Peyer's patch (tissue), 4 donors: Measurements from ENCODE around the gene IFFO2. TPM values are rescaled to one million over a fixed set of nuclear protein-coding genes. Genes with fewer than 3 reads are reported as not detected.
"Not testable (repeated sequence)": the region's sequence is repeated elsewhere in the genome, so short reads cannot be mapped to it uniquely, and the experiment has no call there.

Experiments
- DNase-seq, 3 donors: peaks; one replicate each; pipeline ENCODE4 v3.0.0-alpha.2; 2017 to 2019
- H3K27ac ChIP-seq, 4 donors: fragments of 200-600 bp; sonication (generic); one replicate each; pipeline ENCODE4 v1.5.1; 2016 to 2019
- H3K27me3 ChIP-seq, 2 donors: fragments of 200-600 bp; sonication (generic); one replicate each; pipeline ENCODE4 v1.5.1; 2019
- H3K36me3 ChIP-seq, 3 donors: fragments of 200-600 bp; sonication (generic); one replicate each; pipeline ENCODE4 v1.5.1; 2016 to 2019
- H3K4me1 ChIP-seq, 4 donors: fragments of 200-600 bp; sonication (generic); one replicate each; pipeline ENCODE4 v1.5.1; 2016 to 2019
- H3K4me3 ChIP-seq, 4 donors: fragments of 200-600 bp; sonication (generic); 1 replicate in 3 of 4; 2 replicates in 1 of 4; pipeline ENCODE4 v1.5.1; 2016 to 2019; ENCODE audit warnings: mild to moderate bottlenecking in 1 of 4
- H3K9me3 ChIP-seq, 4 donors: fragments of 200-600 bp; sonication (generic); one replicate each; pipeline ENCODE4 v1.5.1; 2016 to 2019; ENCODE audit warnings: mild to moderate bottlenecking in 1 of 4
- POLR2A ChIP-seq, 2 donors: fragments of 450-650 bp; IDR thresholded peaks; one replicate each; pipeline ENCODE4 v1.5.1; 2017; ENCODE audit warnings: antibody characterized with exemption in 2 of 2, mild to moderate bottlenecking in 2 of 2, moderate library complexity in 2 of 2
- total RNA-seq, 4 donors: library from RNA; depleted of rRNA; stranded (reverse); fragments of >200 nt; gene quantifications; one replicate each; pipeline ENCODE4 v1.1.0, GENCODE V29; 2016
- TF ChIP-seq, protein P1 (sequence below), 6 experiments: fragments of 450-650 bp in 4 of 6; fragments of 200-600 bp in 2 of 6; sonication (generic) in 1 of 6; IDR thresholded peaks; one replicate each; pipeline ENCODE4 v1.5.1; 2017 to 2019; ENCODE audit warnings: antibody characterized with exemption in 6 of 6, mild to moderate bottlenecking in 3 of 6, moderate library complexity in 1 of 6

Gene IFFO2
- total RNA-seq, 4 donors from 2014 or later: 1.9 to 14.9 (median 3.8) TPM

DNA sequence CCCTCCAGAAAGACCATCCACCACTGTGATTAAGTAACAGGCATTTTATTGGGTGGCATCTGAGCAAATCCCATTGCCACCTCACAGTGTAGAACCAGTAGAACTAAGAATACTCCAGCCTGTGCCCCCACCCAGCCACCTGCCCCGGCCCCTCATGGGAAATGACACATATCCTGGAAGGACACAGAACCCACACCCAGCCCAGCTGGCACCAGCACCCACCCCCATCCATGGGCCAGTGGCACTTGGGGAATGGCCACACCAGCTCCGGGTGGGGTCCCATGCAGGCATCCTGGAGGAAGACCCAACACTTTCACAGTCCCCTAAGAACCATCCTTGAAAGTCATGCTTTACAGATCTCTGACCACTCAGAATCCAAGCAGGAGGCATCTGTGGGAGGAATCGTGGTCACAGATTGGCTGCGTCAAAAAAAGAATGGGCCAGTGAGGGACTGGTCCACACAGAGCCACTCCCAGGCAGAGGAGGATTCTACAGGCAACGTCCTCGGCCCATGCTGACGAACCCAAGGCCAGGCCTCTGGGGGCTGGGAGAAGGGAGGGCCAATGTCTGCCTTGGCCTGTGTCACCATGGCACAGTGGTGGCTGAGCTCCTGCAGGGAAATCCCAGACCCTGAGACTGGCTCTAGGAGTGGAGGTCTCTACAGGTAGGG lies 84.9 kb downstream of the IFFO2 start:
- Histone ChIP-seq H3K9me3 (no peaks in the 10 kb centered on the region), H3K36me3 (no peaks in the 10 kb centered on the region), H3K4me3 (no peak overlapping the region), H3K4me1 (peaks cover 0 to 7% (median 0%) of the 10 kb centered on the region in 4 donors), H3K27ac (no peak overlapping the region), H3K27me3 (no peaks in the 10 kb centered on the region)
- DNase-seq: no peak
- TF ChIP-seq, protein P1, sequence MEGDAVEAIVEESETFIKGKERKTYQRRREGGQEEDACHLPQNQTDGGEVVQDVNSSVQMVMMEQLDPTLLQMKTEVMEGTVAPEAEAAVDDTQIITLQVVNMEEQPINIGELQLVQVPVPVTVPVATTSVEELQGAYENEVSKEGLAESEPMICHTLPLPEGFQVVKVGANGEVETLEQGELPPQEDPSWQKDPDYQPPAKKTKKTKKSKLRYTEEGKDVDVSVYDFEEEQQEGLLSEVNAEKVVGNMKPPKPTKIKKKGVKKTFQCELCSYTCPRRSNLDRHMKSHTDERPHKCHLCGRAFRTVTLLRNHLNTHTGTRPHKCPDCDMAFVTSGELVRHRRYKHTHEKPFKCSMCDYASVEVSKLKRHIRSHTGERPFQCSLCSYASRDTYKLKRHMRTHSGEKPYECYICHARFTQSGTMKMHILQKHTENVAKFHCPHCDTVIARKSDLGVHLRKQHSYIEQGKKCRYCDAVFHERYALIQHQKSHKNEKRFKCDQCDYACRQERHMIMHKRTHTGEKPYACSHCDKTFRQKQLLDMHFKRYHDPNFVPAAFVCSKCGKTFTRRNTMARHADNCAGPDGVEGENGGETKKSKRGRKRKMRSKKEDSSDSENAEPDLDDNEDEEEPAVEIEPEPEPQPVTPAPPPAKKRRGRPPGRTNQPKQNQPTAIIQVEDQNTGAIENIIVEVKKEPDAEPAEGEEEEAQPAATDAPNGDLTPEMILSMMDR (IDR thresholded peaks at IDR 0.05): no peak
- no peak for TF ChIP-seq POLR2A (IDR thresholded peaks at IDR 0.05)

DNA sequence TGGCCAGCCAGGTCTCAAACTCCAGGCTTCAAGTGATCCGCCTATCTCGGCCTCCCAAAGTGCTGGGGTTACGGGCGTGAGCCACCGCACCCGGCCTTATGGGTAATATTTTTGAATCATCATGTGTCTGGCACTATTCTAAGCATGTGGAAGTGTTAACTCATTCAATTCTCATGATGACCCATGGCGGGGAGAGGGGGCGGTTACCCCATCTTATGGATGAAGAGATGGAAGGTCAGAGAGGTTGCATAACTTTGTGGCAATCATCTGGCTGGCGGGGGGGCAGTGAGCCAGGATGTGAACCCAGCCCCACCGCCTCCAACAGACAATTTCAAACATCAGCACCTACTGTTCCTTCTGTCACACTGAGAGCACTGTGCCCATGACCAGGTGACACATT lies 85.5 kb downstream of the IFFO2 start:
- Histone ChIP-seq H3K4me3 (no peak overlapping the region), H3K27ac (no peak overlapping the region)

DNA sequence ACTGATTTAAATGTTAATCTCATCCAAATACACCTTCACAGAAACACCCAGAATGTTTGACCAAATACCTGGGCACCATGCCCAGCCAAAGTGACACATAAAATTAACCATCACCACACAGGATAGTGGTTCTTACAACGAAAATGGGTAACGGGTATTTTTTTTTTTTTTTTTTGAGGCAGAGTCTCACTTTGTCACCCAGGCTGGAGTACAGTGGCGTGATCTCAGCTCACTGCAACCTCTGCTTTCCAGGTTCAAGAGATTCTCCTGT lies 85.9 kb downstream of the IFFO2 start:
- H3K27me3 ChIP-seq, H3K4me1 ChIP-seq, H3K9me3 ChIP-seq, H3K36me3 ChIP-seq, H3K4me3 ChIP-seq, DNase-seq, H3K27ac ChIP-seq: not testable (repeated sequence)

More for the DNA sequence above, 85.5 kb downstream of the IFFO2 start:
- Histone ChIP-seq H3K4me1 (peaks cover 0 to 7% (median 0%) of the 10 kb centered on the region in 4 donors), H3K27me3 (no peaks in the 10 kb centered on the region), H3K36me3 (no peaks in the 10 kb centered on the region), H3K9me3 (no peaks in the 10 kb centered on the region)
- TF ChIP-seq, protein P1 (IDR thresholded peaks at IDR 0.05): no peak
- no peak for TF ChIP-seq POLR2A (IDR thresholded peaks at IDR 0.05)
- no peak for DNase-seq

DNA sequence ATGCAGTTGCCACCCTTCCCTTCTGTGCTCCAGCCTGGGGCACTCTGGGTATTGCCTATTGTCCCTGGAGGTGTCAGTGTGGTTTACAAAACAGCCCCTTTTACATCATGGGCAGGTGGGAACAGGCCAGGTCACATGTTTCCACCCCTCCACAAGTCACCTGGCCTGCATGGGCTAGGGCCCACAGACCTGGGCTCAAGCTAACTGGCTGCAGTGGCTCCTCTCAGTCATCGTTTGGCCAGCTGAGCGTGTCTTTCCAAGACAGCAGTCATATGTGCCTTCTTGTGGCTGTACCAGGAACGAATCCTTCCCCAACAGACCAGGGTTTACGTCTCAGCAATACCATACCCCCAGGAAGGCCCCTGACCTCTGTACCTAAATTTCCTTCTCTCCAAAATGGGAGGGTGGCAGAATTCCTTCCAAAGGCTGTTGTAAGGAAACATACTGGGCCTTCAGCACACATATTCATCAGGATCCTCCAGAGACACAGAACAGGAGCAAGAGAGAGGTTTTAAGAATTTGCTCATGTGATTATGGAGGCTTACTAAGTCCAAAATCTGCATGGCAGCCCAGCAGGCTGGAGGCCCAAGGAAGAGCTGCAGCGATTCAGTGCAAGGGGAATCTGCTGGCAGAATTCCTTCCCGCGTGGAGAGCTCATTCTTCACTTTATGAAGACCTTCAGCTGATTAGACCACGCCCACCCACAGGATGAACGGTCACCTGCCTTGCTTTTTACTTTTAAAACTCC lies 86.5 kb downstream of the IFFO2 start:
- DNase-seq: no peak
- Histone ChIP-seq H3K27me3 (no peaks in the 10 kb centered on the region), H3K27ac (no peak overlapping the region), H3K36me3 (no peaks in the 10 kb centered on the region), H3K4me3 (no peak overlapping the region), H3K4me1 (peaks cover 0 to 3% (median 0%) of the 10 kb centered on the region in 4 donors), H3K9me3 (no peaks in the 10 kb centered on the region)
- TF ChIP-seq POLR2A (IDR thresholded peaks at IDR 0.05): no peak
- TF ChIP-seq, protein P1 (IDR thresholded peaks at IDR 0.05): no peak

DNA sequence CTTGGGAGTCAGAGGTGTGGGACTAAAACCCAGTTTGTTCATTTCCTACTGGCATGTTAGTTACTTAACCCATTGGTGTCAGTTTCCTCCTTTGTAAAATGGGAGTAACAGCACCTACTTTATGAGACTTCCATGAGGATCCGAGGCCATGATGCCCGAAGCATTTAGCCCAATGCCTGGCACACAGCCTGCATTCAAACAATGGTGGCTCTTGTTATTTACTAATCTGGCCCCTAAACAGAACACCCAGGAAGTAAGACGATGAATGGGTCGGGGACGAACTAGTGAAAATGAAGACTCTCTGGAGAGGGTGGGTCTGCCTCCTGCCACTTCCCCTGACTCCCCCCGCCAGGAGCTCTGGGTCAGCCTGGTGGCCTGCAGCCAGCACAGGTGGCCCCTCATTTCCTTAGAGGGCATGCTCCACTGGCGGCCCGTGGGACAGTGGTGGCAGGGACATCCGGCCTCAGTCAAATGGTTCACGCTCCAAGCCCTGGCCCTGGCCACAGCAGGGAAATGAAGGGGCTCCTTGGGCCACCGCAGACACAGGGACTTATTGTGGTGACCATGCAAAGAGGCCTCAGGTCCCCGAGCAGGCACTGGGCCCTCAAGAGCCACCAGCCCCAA lies 87.6 kb downstream of the IFFO2 start:
- Histone ChIP-seq H3K27me3 (no peaks in the 10 kb centered on the region), H3K9me3 (no peaks in the 10 kb centered on the region), H3K36me3 (no peaks in the 10 kb centered on the region), H3K4me3 (no peak overlapping the region), H3K4me1 (no peaks in the 10 kb centered on the region), H3K27ac (no peak overlapping the region)
- DNase-seq: no peak
- TF ChIP-seq, protein P1 (IDR thresholded peaks at IDR 0.05): no peak
- no peak for TF ChIP-seq POLR2A (IDR thresholded peaks at IDR 0.05)

DNA sequence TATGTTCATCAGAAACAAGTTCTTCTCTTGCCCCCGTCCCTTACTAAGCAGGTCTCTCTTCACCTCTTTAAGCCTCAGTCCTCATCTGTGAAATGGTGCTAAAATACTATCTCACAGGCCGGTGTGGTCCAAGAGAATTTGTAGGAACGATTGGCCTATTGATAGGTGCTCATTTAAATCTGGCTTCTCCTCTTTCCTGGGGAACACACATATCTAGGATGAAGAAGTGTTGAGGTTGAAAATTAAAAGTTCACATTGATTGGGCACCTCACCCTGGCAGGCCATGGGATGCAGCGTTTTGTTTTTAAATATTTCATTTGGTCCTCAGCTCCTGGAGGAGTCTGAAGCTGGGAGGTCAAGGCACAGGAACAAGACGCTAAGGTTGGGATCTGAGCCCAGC lies 88.1 kb downstream of the IFFO2 start:
- H3K4me1 ChIP-seq: no peaks in the 10 kb centered on the region
- no peaks in the 10 kb centered on the region for H3K36me3 ChIP-seq
- H3K4me3 ChIP-seq: no peak overlapping the region
- no peaks in the 10 kb centered on the region for H3K9me3 ChIP-seq
- H3K27me3 ChIP-seq: no peaks in the 10 kb centered on the region
- no peak overlapping the region for H3K27ac ChIP-seq
- no peak for DNase-seq
- TF ChIP-seq, protein P1 (IDR thresholded peaks at IDR 0.05): no peak
- no peak for TF ChIP-seq POLR2A (IDR thresholded peaks at IDR 0.05)
